Gastroesophageal sphincter (tissue), 4 donors: ENCODE measurements around the gene LRRC8B. TPM values are rescaled to one million over a fixed set of nuclear protein-coding genes. Genes with fewer than 3 reads are reported as not detected.

Experiments
- ATAC-seq: fragments of 150-250 bp; one replicate; pipeline ENCODE4 v1.9.1; 2016; ENCODE audit warnings: mild to moderate bottlenecking, moderate library complexity
- H3K27ac ChIP-seq, 4 donors: fragments of 200-600 bp; sonication (generic) in 3 of 4; 1 replicate in 3 of 4; 2 replicates in 1 of 4; pipeline ENCODE4 v1.5.1; 2016 to 2019
- H3K27me3 ChIP-seq: fragments of 200-600 bp; sonication (generic); one replicate; pipeline ENCODE4 v1.5.1; 2019
- H3K36me3 ChIP-seq, 2 donors: fragments of 200-600 bp; sonication (generic); one replicate each; pipeline ENCODE4 v1.5.1; 2019; ENCODE audit warnings: control low read depth in 1 of 2
- H3K4me1 ChIP-seq, 3 donors: fragments of 200-600 bp; sonication (generic); 1 replicate in 2 of 3; 2 replicates in 1 of 3; pipeline ENCODE4 v1.5.1; 2016 to 2019; ENCODE audit warnings: control low read depth in 2 of 3
- H3K4me3 ChIP-seq, 2 donors: fragments of 200-600 bp; sonication (generic); one replicate each; pipeline ENCODE4 v1.5.1; 2019; ENCODE audit warnings: mild to moderate bottlenecking in 1 of 2, moderate library complexity in 1 of 2
- H3K9me3 ChIP-seq, 3 donors: fragments of 200-600 bp; sonication (generic); one replicate each; pipeline ENCODE4 v1.5.1; 2017 to 2019; ENCODE audit warnings: control low read depth in 2 of 3
- CTCF ChIP-seq, 4 experiments: fragments of 200-600 bp in 2 of 4; fragments of 450-650 bp in 2 of 4; sonication (generic) in 1 of 4; IDR thresholded peaks; one replicate each; pipeline ENCODE4 v1.5.1; 2017 to 2019; ENCODE audit warnings: antibody characterized with exemption in 4 of 4, mild to moderate bottlenecking in 2 of 4, moderate library complexity in 2 of 4
- EP300 ChIP-seq: sonication (generic); formaldehyde crosslinking; IDR thresholded peaks from one replicate; pipeline ENCODE4 v1.6.1; 2017; ENCODE audit warnings: antibody characterized with exemption, mild to moderate bottlenecking
- POLR2A ChIP-seq, 2 donors: fragments of 450-650 bp; IDR thresholded peaks; one replicate each; pipeline ENCODE4 v1.6.1; 2017; ENCODE audit warnings: antibody characterized with exemption in 2 of 2, mild to moderate bottlenecking in 2 of 2, moderate library complexity in 1 of 2
- POLR2AphosphoS5 ChIP-seq: sonication (generic); formaldehyde crosslinking; IDR thresholded peaks from one replicate; pipeline ENCODE4 v1.6.1; 2017; ENCODE audit warnings: antibody characterized with exemption
- WGBS, 2 donors: methylation state at CpG; one replicate each; pipeline ENCODE4 v1.1.5; 2018; ENCODE audit warnings: low coverage in 1 of 2; 5-methylcytosine and 5-hydroxymethylcytosine counted together
- total RNA-seq, 4 donors: library from RNA; depleted of rRNA; stranded (reverse); fragments of >200 nt; gene quantifications; one replicate each; pipeline ENCODE4 v1.1.0, GENCODE V29; 2016

The LRRC8B gene
- total RNA-seq, 4 donors from 2014 or later, result 3.5 to 6.9 (median 5.0) TPM

- Histone ChIP-seq H3K4me3 (no peak overlapping the region), H3K27me3 (no peaks in the 10 kb centered on the region), H3K36me3 (no peaks in the 10 kb centered on the region), H3K4me1 (no peaks in the 10 kb centered on the region), H3K27ac (no peak overlapping the region), H3K9me3 (peaks cover 0 to 6% (median 0%) of the 10 kb centered on the region in 3 donors)
- no peak for TF ChIP-seq POLR2AphosphoS5
- no peak for TF ChIP-seq EP300
- TF ChIP-seq CTCF (IDR thresholded peaks at IDR 0.05), result no peak
- no peak for TF ChIP-seq POLR2A (IDR thresholded peaks at IDR 0.05)
- ATAC-seq, result no peak
- 100% methylated on average over 1 of the region's 1 CpG for WGBS, 2 donors
Measured at GRCh38 chr1:89483757-89484077, 40.9 kb upstream of the LRRC8B start.

- 52 to 56% methylated on average over 3 of the region's 3 CpGs for WGBS, 2 donors
- Histone ChIP-seq H3K4me3 (no peak overlapping the region), H3K4me1 (no peaks in the 10 kb centered on the region), H3K27me3 (no peaks in the 10 kb centered on the region), H3K36me3 (no peaks in the 10 kb centered on the region), H3K9me3 (peaks cover 0 to 6% (median 0%) of the 10 kb centered on the region in 3 donors), H3K27ac (no peak overlapping the region)
- no peak for TF ChIP-seq CTCF (IDR thresholded peaks at IDR 0.05)
- TF ChIP-seq EP300, result no peak
- TF ChIP-seq POLR2AphosphoS5, result no peak
- no peak for TF ChIP-seq POLR2A (IDR thresholded peaks at IDR 0.05)
- no peak for ATAC-seq
Measured at GRCh38 chr1:89484092-89485038, 40.3 kb upstream of the LRRC8B start.

GRCh38 chr1:89487972-89488371 lies 36.7 kb upstream of the LRRC8B start:
- no peak overlapping the region for H3K4me3 ChIP-seq
- no peaks in the 10 kb centered on the region for H3K9me3 ChIP-seq
- H3K27me3 ChIP-seq, result no peaks in the 10 kb centered on the region
- no peaks in the 10 kb centered on the region for H3K4me1 ChIP-seq
- ATAC-seq, result no peak
- no peak for TF ChIP-seq CTCF (IDR thresholded peaks at IDR 0.05)
- no peak overlapping the region for H3K27ac ChIP-seq
- H3K36me3 ChIP-seq, result no peaks in the 10 kb centered on the region
- WGBS, 2 donors, result 63 to 65% methylated on average over 2 of the region's 2 CpGs

- Histone ChIP-seq H3K36me3 (no peaks in the 10 kb centered on the region), H3K4me3 (no peak overlapping the region), H3K27me3 (no peaks in the 10 kb centered on the region), H3K4me1 (no peaks in the 10 kb centered on the region), H3K27ac (no peak overlapping the region), H3K9me3 (no peaks in the 10 kb centered on the region)
- peak; percentile 13 for ATAC-seq
- TF ChIP-seq CTCF (IDR thresholded peaks at IDR 0.05) (no peak), EP300 (no peak), POLR2A (IDR thresholded peaks at IDR 0.05) (no peak), POLR2AphosphoS5 (no peak)
- WGBS, 2 donors, result 80 to 81% methylated on average over 1 to 2 of the region's 2 CpGs
Measured at GRCh38 chr1:89489047-89489729, 35.4 kb upstream of the LRRC8B start.

GRCh38 chr1:89490389-89490788 lies 34.2 kb upstream of the LRRC8B start:
- no peaks in the 10 kb centered on the region for H3K36me3 ChIP-seq
- H3K4me1 ChIP-seq, result no peaks in the 10 kb centered on the region
- no peak overlapping the region for H3K4me3 ChIP-seq
- no peak overlapping the region for H3K27ac ChIP-seq
- H3K9me3 ChIP-seq, result no peaks in the 10 kb centered on the region
- ATAC-seq, result no peak
- WGBS, 2 donors, result 79 to 94% methylated on average over 3 of the region's 3 CpGs
- no peak for TF ChIP-seq CTCF (IDR thresholded peaks at IDR 0.05)
- no peak for TF ChIP-seq EP300
- no peak for TF ChIP-seq POLR2A (IDR thresholded peaks at IDR 0.05)
- no peak for TF ChIP-seq POLR2AphosphoS5
- H3K27me3 ChIP-seq, result no peaks in the 10 kb centered on the region
